ENCODE measurements around the gene CDH8.

DNA sequence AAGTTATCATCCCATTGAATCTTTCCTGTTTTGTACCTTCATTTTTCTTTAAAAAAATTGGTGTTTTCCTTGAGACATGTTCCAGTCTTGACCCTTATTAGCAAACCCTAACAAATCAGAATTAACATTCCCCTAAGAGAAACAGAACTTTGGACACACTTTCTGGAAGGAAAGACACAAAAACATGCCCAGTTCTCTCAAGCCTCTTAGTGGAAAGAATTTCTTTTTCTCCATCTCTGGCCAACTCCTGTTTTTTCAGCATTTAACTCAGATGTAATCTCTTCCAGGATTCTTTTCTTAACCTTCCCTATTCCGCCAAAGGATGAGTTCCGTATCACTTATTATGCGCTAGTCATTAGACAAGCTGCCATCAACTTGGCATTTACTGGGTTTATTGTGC lies 23.9 kb upstream of the CDH8 start:
- TF ChIP-seq CTCF (IDR thresholded peaks at IDR 0.05), result no peak
- TF ChIP-seq EP300 (IDR thresholded peaks at IDR 0.05), result no peak
- TF ChIP-seq POLR2A (IDR thresholded peaks at IDR 0.05), result no peak
